K562 (cell line): ENCODE data around the gene IFI27L2. TPM values are rescaled to one million over a fixed set of nuclear protein-coding genes. Genes with fewer than 3 reads are reported as not detected.
A peak's percentile ranks its signal among the peaks of the same experiment; 100 is the strongest.

Experiments
- ATAC-seq: fragments of 200-7000 bp; cut with Tn5 transposase; 3 replicates; pipeline ENCODE4 v1.9.1; 2020; ENCODE audit warnings: moderate library complexity
- BruUV-seq: library from RNA; stranded (reverse); fragments of 400-500 nt; replicated peaks from 2 replicates; lab custom pipeline; 2021; lab: Mats Ljungman, UMichigan
- CTCF ChIA-PET: fragments of 300-600 bp; formaldehyde crosslinking; extraction: SDS; loops from one replicate; lab custom pipeline; 2021; ENCODE audit warnings: low intra/inter-chr PET ratio; lab: Yijun Ruan, JAX
- POLR2A ChIA-PET: fragments of 300-600, 350-650 bp; sonication (Branson Sonifier 250); formaldehyde crosslinking; extraction: SDS; loops from one replicate; lab custom pipeline; 2021; ENCODE audit warnings: antibody characterized with exemption, inconsistent platforms; lab: Yijun Ruan, JAX
- DNase-seq, 4 experiments: peaks; one replicate each; pipeline versions ENCODE4 v3.0.0 to v3.0.0-alpha.2; 2011 to 2018; ENCODE audit warnings: low spot score in 3 of 4, mixed read lengths in 3 of 4; ENCODE audit errors: extremely low read depth in 1 of 4
- FAIRE-seq: peaks from 2 replicates; lab custom pipeline; 2011; peaks lifted over from hg19 to GRCh38; lab: Jason Lieb, UNC
- H2AFZ ChIP-seq: 2 replicates; pipeline ENCODE4 v1.6.0; 2011; ENCODE audit warnings: low read depth, low read length, control low read depth, inconsistent platforms
- H3K27ac ChIP-seq: fragments of 200-600 bp; 3 replicates; pipeline ENCODE4 v1.8.0; 2011; ENCODE audit warnings: low read depth, mild to moderate bottlenecking, control low read depth, inconsistent platforms, low read length, moderate library complexity, mixed read lengths; ENCODE audit errors: extremely low read depth
- H3K27me3 ChIP-seq, 2 experiments: fragments of 300-600 bp in 1 of 2; 2 replicates in 1 of 2; 3 replicates in 1 of 2; pipeline versions ENCODE4 v1.6.0 to v1.8.0; 2011; ENCODE audit warnings: inconsistent platforms in 2 of 2, low read length in 2 of 2, mild to moderate bottlenecking in 1 of 2, mixed read lengths in 1 of 2, moderate library complexity in 1 of 2; ENCODE audit not compliant: control insufficient read depth in 2 of 2, insufficient read depth in 2 of 2
- H3K36me3 ChIP-seq: fragments of 300-600 bp; 3 replicates; pipeline ENCODE4 v1.8.0; 2011; ENCODE audit warnings: mild to moderate bottlenecking, low read length, inconsistent platforms; ENCODE audit not compliant: control insufficient read depth, insufficient read depth
- H3K4me1 ChIP-seq, 2 experiments: fragments of 200-600 bp in 1 of 2; replicated peaks in 1 of 2; 2 replicates in 1 of 2; 3 replicates in 1 of 2; pipeline versions ENCODE4 v1.5.1 to v1.8.0; 2011; ENCODE audit warnings: inconsistent platforms in 2 of 2, low read length in 2 of 2, mild to moderate bottlenecking in 1 of 2, mixed read lengths in 1 of 2, moderate library complexity in 1 of 2; ENCODE audit not compliant: control insufficient read depth in 2 of 2, insufficient read depth in 2 of 2
- H3K4me2 ChIP-seq: 2 replicates; pipeline ENCODE4 v1.6.1; 2011; ENCODE audit warnings: low read length, control low read depth, inconsistent platforms, mixed read lengths; ENCODE audit not compliant: insufficient read depth
- H3K4me3 ChIP-seq: fragments of 200-600 bp; sonication (generic), shearing (Covaris generic); 2 replicates; pipeline ENCODE4 v1.5.1; 2016; ENCODE audit warnings: control low read depth, inconsistent platforms
- H3K79me2 ChIP-seq: fragments of 200-600 bp; 3 replicates; pipeline ENCODE4 v1.8.0; 2011; ENCODE audit warnings: low read length, inconsistent platforms; ENCODE audit not compliant: control insufficient read depth, insufficient read depth
- H3K9ac ChIP-seq, 2 experiments: 2 replicates each; pipeline versions ENCODE4 v1.6.0 to v1.6.1; 2011; ENCODE audit warnings: low read depth in 2 of 2, low read length in 2 of 2, control low read depth in 1 of 2, inconsistent platforms in 1 of 2, mild to moderate bottlenecking in 1 of 2, mixed read lengths in 1 of 2; ENCODE audit not compliant: insufficient read depth in 1 of 2
- H3K9me1 ChIP-seq: one replicate; pipeline ENCODE4 v1.6.0; 2011; ENCODE audit warnings: inconsistent platforms, mild to moderate bottlenecking, low read length, moderate library complexity; ENCODE audit not compliant: control insufficient read depth, insufficient read depth
- H3K9me3 ChIP-seq: replicated peaks from 2 replicates; pipeline ENCODE4 v1.5.1; 2011; ENCODE audit warnings: low read depth, low read length, inconsistent platforms; ENCODE audit not compliant: control insufficient read depth, insufficient read depth
- H4K20me1 ChIP-seq: replicated peaks from 2 replicates; pipeline ENCODE4 v1.6.1; 2011; ENCODE audit warnings: low read length, inconsistent platforms, mixed read lengths; ENCODE audit not compliant: control insufficient read depth, insufficient read depth
- BRD9 ChIP-seq: fragments of 450-650 bp; IDR thresholded peaks from 2 replicates; pipeline ENCODE4 v1.6.1; 2018; ENCODE audit warnings: low read depth; ENCODE audit not compliant: partially characterized antibody
- HMBOX1 ChIP-seq: sonication (generic); IDR thresholded peaks from 2 replicates; pipeline ENCODE4 v1.6.1; 2016
- NR4A1 ChIP-seq, 2 experiments: fragments of 250-450 bp in 1 of 2; fragments of 450-650 bp in 1 of 2; sonication (Bioruptor Pico) in 1 of 2; IDR thresholded peaks; 2 replicates each; pipeline versions ENCODE4 v1.4.0 to v1.6.1; 2016 to 2020; ENCODE audit warnings: mild to moderate bottlenecking in 2 of 2, missing compliant biosample characterization in 1 of 2, missing genetic modification characterization in 1 of 2, moderate library complexity in 1 of 2
- ZBTB7A ChIP-seq: IDR thresholded peaks from 2 replicates; pipeline ENCODE4 v1.6.1; 2011; ENCODE audit warnings: low read depth, mild to moderate bottlenecking, low read length, moderate library complexity, borderline replicate concordance; ENCODE audit not compliant: control insufficient read depth
- ZNF444 ChIP-seq: fragments of 250-450 bp; sonication (Bioruptor Pico); IDR thresholded peaks from 2 replicates; pipeline ENCODE4 v1.4.0; 2020; ENCODE audit warnings: mild to moderate bottlenecking, moderate library complexity
- ZNF561 ChIP-seq: fragments of 450-650 bp; formaldehyde crosslinking; conservative IDR thresholded peaks from 2 replicates; pipeline ENCODE4 v1.4.0; 2020; ENCODE audit warnings: mild to moderate bottlenecking, moderate library complexity
- WGBS: fragments of 100-300 bp; shearing (Covaris generic); methylation state at CpG from one replicate; pipeline ENCODE4 v1.1.6; 2016; ENCODE audit warnings: low coverage, mixed read lengths; ENCODE audit not compliant: insufficient coverage; ENCODE audit errors: missing lambda C conversion rate; 5-methylcytosine and 5-hydroxymethylcytosine counted together
- in situ Hi-C: fragments of 300-500 bp; cut with MboI; formaldehyde crosslinking; loops from 4 replicates; pipeline ENCODE4 v1.15.0; 2018; ENCODE audit warnings: inconsistent platforms, mixed read lengths
- intact Hi-C: fragments of 100-400 bp; cut with micrococcal nuclease; formaldehyde crosslinking; loops from 2 replicates; pipeline ENCODE4 v1.14.2; 2022
- polyA plus RNA-seq, 8 experiments: library from polyadenylated mRNA; depleted of rRNA in 4 of 8; stranded (reverse) in 5 of 8; unstranded in 3 of 8; fragments of >200 nt; fragmentation: Nextera tagmentation in 2 of 8; fragmentation: Illumina TruSeq in 1 of 8; extraction: Ambion mirVana in 2 of 8; extraction: Trizol in 1 of 8; gene quantifications; 2 replicates each; pipeline versions ENCODE4 v1.2.1 to v1.2.3, GENCODE V29; 2011 to 2014; ENCODE audit warnings: inconsistent platforms in 1 of 8, missing spikeins in 1 of 8
- total RNA-seq, 7 experiments: library from RNA; depleted of rRNA in 6 of 7; stranded (reverse); fragments of >200 nt in 6 of 7; fragmentation: Illumina TruSeq in 2 of 7; extraction: Trizol in 2 of 7; gene quantifications; 2 replicates each; pipeline versions ENCODE4 v1.2.1 to v1.2.3, GENCODE V29; 2011 to 2021; ENCODE audit warnings: low replicate concordance in 1 of 7
- TF ChIP-seq, protein P1 (sequence below): fragments of 200-800 bp; sonication (Bioruptor generic); IDR thresholded peaks from 2 replicates; pipeline ENCODE4 v1.6.1; 2017; ENCODE audit warnings: missing genetic modification characterization, missing compliant biosample characterization

Gene IFI27L2
- total and polyA plus RNA-seq, 9 of the 15 experiments (the other 6 are each of a cell fraction or from before 2014, with no cell fraction given): 1.0 to 9.3 (median 4.1) TPM

GRCh38 chr14:94174604-94175010 lies 45.2 kb upstream of the IFI27L2 start:
- Histone ChIP-seq H2AFZ (no peak overlapping the region), H3K9ac (peak overlapping the region in 1 of 2 experiments; percentile 68; a peak in 1 of 4 replicates), H3K4me2 (peak overlapping the region; percentile 46; the same call in 1 of the 2 replicates), H3K9me1 (no peaks in the 10 kb centered on the region), H3K9me3 (no peaks in the 10 kb centered on the region), H3K4me3 (peak overlapping the region; percentile 38), H3K27ac (no peak overlapping the region), H3K4me1 (peaks cover 0 to 16% of the 10 kb centered on the region in 2 experiments; a peak in 2 of 5 replicates)
- intact Hi-C loops: no loop called here
- ATAC-seq: no peak
- POLR2A ChIA-PET: interaction anchor here (0.6 to 1.0 kb wide), 2 partner anchors 117 to 1237 kb away, joined by 3 read pairs; no protein-coding TSS in a partner anchor
- FAIRE-seq: no peak
- no peak for DNase-seq
- TF ChIP-seq ZNF561 (no peak), ZBTB7A (0 out of 2 replicates have a peak, but pooled peaks have one; percentile 6), ZNF444 (CRISPR knock-in tag) (no peak), NR4A1 (CRISPR knock-in tag; IDR thresholded peaks at IDR 0.05) (no peak), NR4A1 (tag; IDR thresholded peaks at IDR 0.05) (no peak), HMBOX1 (no peak), BRD9 (no peak)
- TF ChIP-seq, protein P1, sequence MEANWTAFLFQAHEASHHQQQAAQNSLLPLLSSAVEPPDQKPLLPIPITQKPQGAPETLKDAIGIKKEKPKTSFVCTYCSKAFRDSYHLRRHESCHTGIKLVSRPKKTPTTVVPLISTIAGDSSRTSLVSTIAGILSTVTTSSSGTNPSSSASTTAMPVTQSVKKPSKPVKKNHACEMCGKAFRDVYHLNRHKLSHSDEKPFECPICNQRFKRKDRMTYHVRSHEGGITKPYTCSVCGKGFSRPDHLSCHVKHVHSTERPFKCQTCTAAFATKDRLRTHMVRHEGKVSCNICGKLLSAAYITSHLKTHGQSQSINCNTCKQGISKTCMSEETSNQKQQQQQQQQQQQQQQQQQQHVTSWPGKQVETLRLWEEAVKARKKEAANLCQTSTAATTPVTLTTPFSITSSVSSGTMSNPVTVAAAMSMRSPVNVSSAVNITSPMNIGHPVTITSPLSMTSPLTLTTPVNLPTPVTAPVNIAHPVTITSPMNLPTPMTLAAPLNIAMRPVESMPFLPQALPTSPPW: no peak
- TF ChIP-seq, all 486 proteins: peak for 1
- 10% methylated on average over 2 of the region's 39 CpGs for WGBS
- H3K27me3 ChIP-seq: peaks cover 0 to 2% of the 10 kb centered on the region in 2 experiments; a peak in 3 of 5 replicates
- BruUV-seq: no TSS peak
- no peaks in the 10 kb centered on the region for H3K36me3 ChIP-seq
- in situ Hi-C loops: loop anchor here (25.0 kb wide), 1 partner anchor 512 kb away; no protein-coding TSS in a partner anchor
- no peaks in the 10 kb centered on the region for H4K20me1 ChIP-seq
- CTCF ChIA-PET: no interaction called here
- no peaks in the 10 kb centered on the region for H3K79me2 ChIP-seq
